Chondrocyte (in vitro differentiated cells): ENCODE measurements around the gene PPP1R9A. TPM values are rescaled to one million over a fixed set of nuclear protein-coding genes. Genes with fewer than 3 reads are reported as not detected.

Source experiments
- DNase-seq: peaks from one replicate; pipeline ENCODE4 v3.0.0; 2021; ENCODE audit warnings: mixed read lengths, low spot score
- H3K27ac Mint-ChIP-seq: one replicate; pipeline ENCODE4 v1.8.0; 2021; ENCODE audit warnings: mild to moderate bottlenecking, moderate library complexity, mixed read lengths; ENCODE audit not compliant: unreplicated experiment
- H3K27me3 Mint-ChIP-seq: 2 replicates; pipeline ENCODE4 v1.8.0; 2021; ENCODE audit warnings: low read depth, mixed read lengths
- H3K36me3 Mint-ChIP-seq: 2 replicates; pipeline ENCODE4 v1.8.0; 2021; ENCODE audit warnings: low read depth, mixed read lengths
- H3K4me1 Mint-ChIP-seq: 2 replicates; pipeline ENCODE4 v1.8.0; 2021; ENCODE audit warnings: low read depth, mild to moderate bottlenecking, mixed read lengths
- H3K4me3 Mint-ChIP-seq: one replicate; pipeline ENCODE4 v1.8.0; 2021; ENCODE audit warnings: mild to moderate bottlenecking, moderate library complexity, mixed read lengths; ENCODE audit not compliant: unreplicated experiment
- H3K9me3 Mint-ChIP-seq: 2 replicates; pipeline ENCODE4 v1.8.0; 2021; ENCODE audit warnings: low read depth, mixed read lengths
- CTCF ChIP-seq: fragments of 200-600 bp; sonication (generic); IDR thresholded peaks from 2 replicates; pipeline ENCODE4 v1.5.0; 2021; ENCODE audit warnings: antibody characterized with exemption, mild to moderate bottlenecking, moderate library complexity
- total RNA-seq: library from RNA; stranded (reverse); gene quantifications from 3 replicates; pipeline ENCODE4 v1.2.1, GENCODE V29; 2021

The PPP1R9A gene
- total RNA-seq, 1 donor from 2014 or later = 4.1 TPM

GRCh38 chr7:95261895-95262415 is 354.6 kb downstream of the PPP1R9A start:
- Mint-ChIP-seq H3K4me1 (peaks cover 6% of the 10 kb centered on the region), H3K27me3 (no peaks in the 10 kb centered on the region), H3K27ac (no peak overlapping the region), H3K9me3 (no peaks in the 10 kb centered on the region), H3K4me3 (no peak overlapping the region), H3K36me3 (no peaks in the 10 kb centered on the region)
- DNase-seq = no peak
- TF ChIP-seq CTCF = no peak

DNA sequence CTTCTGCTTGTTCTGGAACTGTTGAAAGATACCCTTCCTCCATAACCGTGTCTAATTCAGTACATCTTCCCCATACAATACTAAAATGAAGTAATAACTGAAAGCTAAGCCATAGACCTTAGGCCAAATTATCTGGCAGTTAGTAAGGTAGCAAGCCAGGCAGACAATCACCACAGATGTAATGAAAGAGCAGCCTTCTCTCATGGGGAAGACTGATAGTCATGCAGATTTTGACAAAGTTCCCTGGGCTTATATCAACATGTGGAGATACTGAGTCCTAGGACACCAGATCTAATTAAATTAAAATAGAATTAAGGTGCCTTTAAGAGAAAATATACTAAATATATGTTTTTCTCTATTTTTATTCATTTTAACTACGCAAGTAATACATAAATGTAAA is 355.5 kb downstream of the PPP1R9A start:
- peaks cover 6% of the 10 kb centered on the region for H3K4me1 Mint-ChIP-seq
- no peak for TF ChIP-seq CTCF
- H3K9me3 Mint-ChIP-seq = no peaks in the 10 kb centered on the region
- DNase-seq = no peak
- H3K36me3 Mint-ChIP-seq = no peaks in the 10 kb centered on the region
- H3K27ac Mint-ChIP-seq = no peak overlapping the region
- no peak overlapping the region for H3K4me3 Mint-ChIP-seq
- H3K27me3 Mint-ChIP-seq = no peaks in the 10 kb centered on the region

DNA sequence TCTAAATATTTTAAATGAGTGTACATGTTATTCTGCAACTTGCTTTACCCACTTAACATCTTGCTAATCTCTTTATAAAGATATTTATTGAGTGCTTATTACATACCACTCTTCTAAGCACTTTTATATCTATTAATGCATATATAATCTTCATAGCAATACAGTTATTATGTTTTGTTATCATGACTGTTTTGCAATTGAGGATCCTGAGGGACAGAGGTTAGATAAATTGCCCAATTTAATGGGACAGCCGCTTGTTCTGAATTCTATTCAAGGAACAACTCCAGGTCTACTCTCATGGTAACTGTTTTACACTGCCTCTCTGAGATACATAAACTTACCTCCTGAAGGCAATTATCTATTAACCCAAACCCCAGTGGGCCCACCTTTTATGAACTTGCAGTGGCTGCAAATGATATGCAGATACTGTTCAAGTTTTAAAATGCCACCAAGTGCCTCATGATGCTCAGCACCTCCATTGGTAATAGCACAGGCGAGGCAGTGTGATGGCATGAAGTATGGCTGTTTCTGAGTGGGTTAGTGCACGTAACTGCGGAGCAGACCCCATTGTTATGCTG is 356.5 kb downstream of the PPP1R9A start:
- no peaks in the 10 kb centered on the region for H3K9me3 Mint-ChIP-seq
- no peaks in the 10 kb centered on the region for H3K36me3 Mint-ChIP-seq
- peaks cover 6% of the 10 kb centered on the region for H3K4me1 Mint-ChIP-seq
- TF ChIP-seq CTCF = no peak
- no peaks in the 10 kb centered on the region for H3K27me3 Mint-ChIP-seq
- no peak for DNase-seq
- no peak overlapping the region for H3K4me3 Mint-ChIP-seq
- no peak overlapping the region for H3K27ac Mint-ChIP-seq

GRCh38 chr7:95264363-95264891 is 357.0 kb downstream of the PPP1R9A start:
- H3K4me3 Mint-ChIP-seq = no peak overlapping the region
- no peaks in the 10 kb centered on the region for H3K9me3 Mint-ChIP-seq
- TF ChIP-seq CTCF = no peak
- peaks cover 6% of the 10 kb centered on the region for H3K4me1 Mint-ChIP-seq
- no peaks in the 10 kb centered on the region for H3K27me3 Mint-ChIP-seq
- DNase-seq = no peak
- no peaks in the 10 kb centered on the region for H3K36me3 Mint-ChIP-seq
- no peak overlapping the region for H3K27ac Mint-ChIP-seq

GRCh38 chr7:95265634-95266033 is 358.2 kb downstream of the PPP1R9A start:
- no peak overlapping the region for H3K4me3 Mint-ChIP-seq
- no peak for DNase-seq
- H3K4me1 Mint-ChIP-seq = peaks cover 6% of the 10 kb centered on the region
- H3K36me3 Mint-ChIP-seq = no peaks in the 10 kb centered on the region
- H3K9me3 Mint-ChIP-seq = no peaks in the 10 kb centered on the region
- no peaks in the 10 kb centered on the region for H3K27me3 Mint-ChIP-seq
- no peak for TF ChIP-seq CTCF
- no peak overlapping the region for H3K27ac Mint-ChIP-seq
